OCI-LY1 (cell line): Measurements from ENCODE around the gene TAF11L5.
"Not testable (repeated sequence)": the region's sequence is repeated elsewhere in the genome, so short reads cannot be mapped to it uniquely, and the experiment has no call there.

Source experiments
- H2AFZ ChIP-seq: fragments of 200-600 bp; sonication (generic), shearing (Covaris generic); 2 replicates; pipeline ENCODE4 v1.6.0; 2014; ENCODE audit warnings: antibody characterized with exemption, mild to moderate bottlenecking, low read length
- H3F3A ChIP-seq: fragments of 200-600 bp; sonication (generic), shearing (Covaris generic); 2 replicates; pipeline ENCODE4 v1.6.0; 2014; ENCODE audit warnings: mild to moderate bottlenecking, antibody characterized with exemption, low read length, moderate library complexity; ENCODE audit not compliant: insufficient read depth
- H3K27ac ChIP-seq: fragments of 200-600 bp; sonication (generic); 2 replicates; pipeline ENCODE4 v1.5.1; 2014; ENCODE audit warnings: low read length, mixed run types, mild to moderate bottlenecking, low read depth; ENCODE audit not compliant: poor library complexity, severe bottlenecking
- H3K27me3 ChIP-seq: fragments of 200-600 bp; sonication (generic); 2 replicates; pipeline ENCODE4 v1.6.0; 2014; ENCODE audit warnings: antibody characterized with exemption, mild to moderate bottlenecking, low read length, moderate library complexity; ENCODE audit not compliant: insufficient read depth
- H3K36me3 ChIP-seq: fragments of 200-600 bp; sonication (generic); 2 replicates; pipeline ENCODE4 v1.6.1; 2014; ENCODE audit warnings: mild to moderate bottlenecking, antibody characterized with exemption, low read length, moderate library complexity, mixed read lengths; ENCODE audit not compliant: insufficient read depth
- H3K4me1 ChIP-seq: fragments of 200-600 bp; sonication (generic); 2 replicates; pipeline ENCODE4 v1.5.1; 2014; ENCODE audit warnings: mild to moderate bottlenecking, low read length, moderate library complexity; ENCODE audit not compliant: insufficient read depth, severe bottlenecking
- H3K4me2 ChIP-seq: fragments of 200-600 bp; sonication (generic), shearing (Covaris generic); 2 replicates; pipeline ENCODE4 v1.6.1; 2014; ENCODE audit warnings: low read length
- H3K4me3 ChIP-seq: fragments of 200-600 bp; sonication (generic); 2 replicates; pipeline ENCODE4 v1.5.1; 2014; ENCODE audit warnings: low read length, low read depth, mild to moderate bottlenecking, mixed read lengths; ENCODE audit not compliant: poor library complexity, severe bottlenecking
- H3K79me2 ChIP-seq: fragments of 200-600 bp; shearing (Covaris generic); 2 replicates; pipeline ENCODE4 v1.6.1; 2016; ENCODE audit warnings: mixed run types, low read length, mixed read lengths; ENCODE audit not compliant: insufficient read depth
- H3K9ac ChIP-seq: fragments of 200-600 bp; sonication (generic), shearing (Covaris generic); 2 replicates; pipeline ENCODE4 v1.6.1; 2014; ENCODE audit warnings: mild to moderate bottlenecking, low read length, mixed read lengths
- H3K9me2 ChIP-seq: fragments of 200-600 bp; sonication (generic), shearing (Covaris generic); 2 replicates; pipeline ENCODE4 v1.6.1; 2014; ENCODE audit warnings: low read depth, mild to moderate bottlenecking, low read length, mixed read lengths
- H3K9me3 ChIP-seq: fragments of 200-600 bp; shearing (Covaris generic); 2 replicates; pipeline ENCODE4 v1.6.1; 2014; ENCODE audit warnings: low read length, mixed read lengths
- H4K20me1 ChIP-seq: fragments of 200-600 bp; sonication (generic), shearing (Covaris generic); 2 replicates; pipeline ENCODE4 v1.6.0; 2016; ENCODE audit warnings: mild to moderate bottlenecking, low read length; ENCODE audit not compliant: insufficient read depth

Gene TAF11L5

DNA sequence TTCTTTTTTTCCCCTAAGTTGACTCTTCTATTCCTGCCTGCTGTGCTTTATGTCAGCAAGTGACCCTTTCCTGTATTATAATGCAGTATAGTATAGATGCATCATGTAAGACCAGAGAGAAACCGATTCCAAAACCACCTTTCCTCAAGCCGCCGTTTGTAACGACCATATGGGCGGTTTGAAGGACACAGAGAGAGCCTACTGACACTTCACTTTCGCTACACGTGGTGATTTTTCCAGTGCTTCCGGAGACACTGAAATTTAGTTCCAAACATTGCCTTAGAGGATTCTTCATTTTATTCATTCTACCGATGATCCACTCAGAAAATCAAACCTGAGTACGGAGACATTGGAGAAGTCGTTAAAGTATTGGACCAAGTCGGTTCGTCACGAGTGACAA lies 5.5 kb upstream of the TAF11L5 start:
- not testable (repeated sequence) for H4K20me1 ChIP-seq, H3K4me3 ChIP-seq, H3K9me2 ChIP-seq, H3K9ac ChIP-seq, H3K9me3 ChIP-seq, H3K79me2 ChIP-seq, H3K27ac ChIP-seq, H3K4me1 ChIP-seq, H3K36me3 ChIP-seq, H3F3A ChIP-seq, H3K4me2 ChIP-seq, H2AFZ ChIP-seq, H3K27me3 ChIP-seq

- H3F3A ChIP-seq, H3K27me3 ChIP-seq, H3K4me2 ChIP-seq, H3K4me1 ChIP-seq, H4K20me1 ChIP-seq, H3K9me3 ChIP-seq, H3K9ac ChIP-seq, H3K9me2 ChIP-seq, H3K4me3 ChIP-seq, H2AFZ ChIP-seq, H3K36me3 ChIP-seq, H3K79me2 ChIP-seq, H3K27ac ChIP-seq: not testable (repeated sequence)
Observed at GRCh38 chr5:17521501-17521900, 3.5 kb upstream of the TAF11L5 start, which contains the start of gene TAF11L4. Gene TAF11L4, plus strand, starts transcription at chr5:17521801.

GRCh38 chr5:17526504-17526903 lies 1.5 kb downstream of the TAF11L5 start:
- not testable (repeated sequence) for H3K4me3 ChIP-seq, H3K27me3 ChIP-seq, H3K9me3 ChIP-seq, H3K36me3 ChIP-seq, H3K4me2 ChIP-seq, H3K4me1 ChIP-seq, H3F3A ChIP-seq, H2AFZ ChIP-seq, H3K9ac ChIP-seq, H3K79me2 ChIP-seq, H3K9me2 ChIP-seq, H3K27ac ChIP-seq, H4K20me1 ChIP-seq

DNA sequence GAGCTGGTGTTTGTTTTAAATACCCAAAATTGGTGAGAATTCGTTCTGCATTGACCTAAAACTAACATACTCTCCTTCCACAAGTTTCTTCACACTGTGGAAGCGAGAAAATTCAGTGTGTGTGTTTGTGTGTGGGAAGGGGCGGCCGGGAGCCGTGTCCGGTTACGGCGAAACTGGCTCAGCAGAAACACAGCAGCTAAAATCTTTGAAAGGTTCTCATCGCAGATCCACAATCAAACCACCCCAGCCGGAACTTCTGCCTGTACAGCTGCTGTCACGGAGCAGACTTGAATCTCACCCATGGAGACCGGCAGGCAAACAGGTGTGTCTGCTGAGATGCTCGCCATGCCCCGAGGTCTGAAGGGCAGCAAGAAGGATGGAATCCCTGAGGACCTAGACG lies 3.3 kb downstream of the TAF11L5 start, which contains the start of gene TAF11L6:
Gene TAF11L6, plus strand, starts transcription at position 301 of the 400 bp plus-strand sequence.
- not testable (repeated sequence) for H3K79me2 ChIP-seq, H3K4me3 ChIP-seq, H3K9me3 ChIP-seq, H3K4me1 ChIP-seq, H3F3A ChIP-seq, H4K20me1 ChIP-seq, H3K9me2 ChIP-seq, H3K36me3 ChIP-seq, H3K4me2 ChIP-seq, H3K27me3 ChIP-seq, H3K9ac ChIP-seq, H3K27ac ChIP-seq, H2AFZ ChIP-seq
